SH-SY5Y (cell line): ENCODE measurements around the gene FOSL1.

Source experiments
- GATA2 ChIP-seq: IDR thresholded peaks from 2 replicates; pipeline ENCODE4 v1.6.1; 2011; ENCODE audit warnings: mild to moderate bottlenecking, low read depth, low read length
- GATA3 ChIP-seq: IDR thresholded peaks from 2 replicates; pipeline ENCODE4 v1.6.1; 2011; ENCODE audit warnings: low read depth, mild to moderate bottlenecking, low read length, moderate library complexity

DNA sequence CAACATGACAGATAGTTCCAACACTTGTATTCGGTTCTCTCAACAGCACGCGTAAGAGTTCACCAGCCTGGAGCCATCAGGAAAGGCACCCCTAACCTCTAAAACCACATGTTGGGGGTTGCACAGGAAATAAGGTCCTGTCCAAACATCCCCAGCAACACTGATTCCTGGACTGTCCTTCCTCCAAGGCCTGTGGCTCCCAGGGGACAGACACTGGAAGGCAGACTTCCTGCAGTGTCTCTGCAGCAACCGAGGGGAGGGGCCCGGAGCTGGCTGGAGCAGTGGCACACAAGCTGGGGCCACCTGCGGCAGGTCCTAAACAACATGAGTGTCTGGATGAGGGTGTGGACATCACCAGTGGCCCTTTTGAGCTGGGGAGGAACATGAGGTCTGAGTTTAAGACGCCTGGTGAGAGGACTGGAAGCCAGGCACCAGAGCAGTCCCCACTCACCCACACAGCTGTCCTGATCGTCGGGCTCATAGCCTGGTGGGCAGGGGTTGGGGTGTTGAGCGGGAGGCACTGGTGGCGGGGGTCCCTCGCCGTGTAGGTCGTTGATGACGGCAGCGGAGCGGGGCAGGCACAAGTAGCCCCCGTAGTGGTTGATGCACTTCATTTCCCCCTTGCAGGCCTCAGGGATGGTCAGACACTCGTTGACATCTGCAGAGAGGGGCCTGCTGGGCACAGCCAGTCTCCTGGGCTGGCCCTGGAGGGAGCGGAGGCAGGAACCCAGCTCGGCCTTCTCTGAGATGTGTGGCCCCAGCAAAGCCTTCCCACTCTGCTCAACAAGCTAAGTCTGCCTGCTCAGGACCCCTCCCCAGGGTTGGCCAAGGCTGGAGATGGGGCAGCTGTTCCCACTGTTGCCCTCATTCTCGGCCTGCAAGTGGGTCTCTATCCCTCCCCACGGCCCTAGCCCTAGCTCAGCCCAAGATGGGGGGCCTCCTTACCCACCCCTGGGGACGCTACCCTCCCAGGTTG lies 29.2 kb downstream of the FOSL1 start:
- no peak for TF ChIP-seq GATA2
- TF ChIP-seq GATA3 = no peak
